Measurements from ENCODE around the gene PCBP4. TPM values are rescaled to one million over a fixed set of nuclear protein-coding genes. Genes with fewer than 3 reads are reported as not detected.

PCBP4 gene
- total RNA-seq, 2 donors from 2014 or later: 19.6 to 22.4 TPM

- Histone ChIP-seq H3K4me1 (peaks cover 13% of the 10 kb centered on the region), H3K9ac (ENCODE audit: low read depth in 2 of 2, low read length in 2 of 2) (no peak overlapping the region), H3K27ac (no peak overlapping the region), H3K4me3 (no peak overlapping the region), H3K27me3 (no peaks in the 10 kb centered on the region), H3K9me3 (no peaks in the 10 kb centered on the region), H3K36me3 (no peaks in the 10 kb centered on the region)
- no peak for TF ChIP-seq CTCF (IDR thresholded peaks at IDR 0.05)
- intact Hi-C loops (cut with DNase I): no loop called here
- DNase-seq: no peak
These were observed 17.8 kb upstream of the PCBP4 start for GRCh38 chr3:51985063-51985462.

- Histone ChIP-seq H3K36me3 (no peaks in the 10 kb centered on the region), H3K4me1 (peaks cover 13% of the 10 kb centered on the region), H3K9ac (ENCODE audit: low read depth in 2 of 2, low read length in 2 of 2) (peak overlapping the region; percentile 95 to 97), H3K4me3 (no peak overlapping the region), H3K27me3 (no peaks in the 10 kb centered on the region), H3K27ac (peak overlapping the region; percentile 99), H3K9me3 (no peaks in the 10 kb centered on the region)
- intact Hi-C loops (cut with DNase I): no loop called here
- no peak for TF ChIP-seq CTCF (IDR thresholded peaks at IDR 0.05)
- DNase-seq: no peak
These were observed 17.0 kb upstream of the PCBP4 start for GRCh38 chr3:51984269-51984647.

- no peak for DNase-seq
- TF ChIP-seq CTCF (IDR thresholded peaks at IDR 0.05): no peak
- Histone ChIP-seq H3K27ac (peak overlapping the region; percentile 99), H3K9me3 (no peaks in the 10 kb centered on the region), H3K27me3 (no peaks in the 10 kb centered on the region), H3K4me1 (peaks cover 13% of the 10 kb centered on the region), H3K36me3 (no peaks in the 10 kb centered on the region), H3K4me3 (peak overlapping the region; percentile 60), H3K9ac (ENCODE audit: low read depth in 2 of 2, low read length in 2 of 2) (peak overlapping the region; percentile 95 to 97)
- intact Hi-C loops (cut with DNase I): no loop called here
These were observed 16.5 kb upstream of the PCBP4 start for GRCh38 chr3:51983578-51984268.

GRCh38 chr3:51982838-51983577 is 15.8 kb upstream of the PCBP4 start, which contains the start of gene ACY1:
Gene ACY1 (plus strand): TSS chr3:51983535. CDS start chr3:51984065, 530 bp downstream.
- intact Hi-C loops (cut with DNase I): no loop called here

More at GRCh38 chr3:51982838-51983577, 15.8 kb upstream of the PCBP4 start, which contains the start of gene ACY1:
- Histone ChIP-seq H3K4me1 (peaks cover 13% of the 10 kb centered on the region), H3K27me3 (no peaks in the 10 kb centered on the region), H3K9me3 (no peaks in the 10 kb centered on the region), H3K27ac (peak within 1 kb of the TSS; percentile 99), H3K4me3 (peak within 1 kb of the TSS; percentile 60), H3K9ac (ENCODE audit: low read depth in 2 of 2, low read length in 2 of 2) (peak within 1 kb of the TSS; percentile 95 to 97), H3K36me3 (no peaks in the 10 kb centered on the region)
- no peak for TF ChIP-seq CTCF (IDR thresholded peaks at IDR 0.05)
- peak; percentile 93 for DNase-seq

All from colonic mucosa (tissue), 4 donors.